CD4-positive, CD25-positive, alpha-beta regulatory T cell (primary cell): Measurements from ENCODE around the gene TRIM59. TPM values are rescaled to one million over a fixed set of nuclear protein-coding genes. Genes with fewer than 3 reads are reported as not detected.

Source experiments
- ATAC-seq, 2 donors: fragments of 150-1000 bp; cut with Tn5 transposase; one replicate each; pipeline ENCODE4 v1.10.0; 2021; ENCODE audit warnings: low read depth in 2 of 2, moderate number of reproducible peaks in 2 of 2, moderate library complexity in 1 of 2
- DNase-seq, 3 donors: peaks; one replicate each; pipeline versions ENCODE4 v3.0.0 to v3.0.0-alpha.2; 2012 to 2022; ENCODE audit warnings: mixed read lengths in 1 of 3
- H3K27ac ChIP-seq: one replicate; pipeline ENCODE4 v1.7.0; 2013; ENCODE audit warnings: mild to moderate bottlenecking, low read length; ENCODE audit not compliant: insufficient read depth, poor library complexity, severe bottlenecking
- H3K27me3 ChIP-seq: one replicate; pipeline ENCODE4 v1.7.0; 2013; ENCODE audit warnings: low read length; ENCODE audit not compliant: control insufficient read depth, insufficient read depth
- H3K36me3 ChIP-seq: one replicate; pipeline ENCODE4 v1.7.0; 2013; ENCODE audit warnings: mild to moderate bottlenecking, low read length, moderate library complexity; ENCODE audit not compliant: control insufficient read depth, insufficient read depth
- H3K4me1 ChIP-seq: 2 replicates; pipeline ENCODE4 v1.7.0; 2013; ENCODE audit warnings: mild to moderate bottlenecking, low read length; ENCODE audit not compliant: insufficient read depth, control insufficient read depth, poor library complexity, severe bottlenecking
- H3K4me3 ChIP-seq: one replicate; pipeline ENCODE4 v1.7.0; 2013; ENCODE audit warnings: low read depth, mild to moderate bottlenecking, low read length, moderate library complexity
- H3K9me3 ChIP-seq, 2 experiments: 1 replicate in 1 of 2; 2 replicates in 1 of 2; pipeline ENCODE4 v1.7.0; 2013; ENCODE audit warnings: low read length in 2 of 2, mild to moderate bottlenecking in 1 of 2, moderate library complexity in 1 of 2; ENCODE audit not compliant: control insufficient read depth in 2 of 2
- H3K27ac Mint-ChIP-seq, 3 donors: one replicate each; pipeline ENCODE4 v1.8.0; 2020 to 2022; ENCODE audit warnings: mild to moderate bottlenecking in 3 of 3, mixed read lengths in 3 of 3, moderate library complexity in 2 of 3
- H3K27me3 Mint-ChIP-seq: one replicate; pipeline ENCODE4 v1.8.0; 2022; ENCODE audit warnings: mild to moderate bottlenecking, mixed read lengths
- H3K36me3 Mint-ChIP-seq: one replicate; pipeline ENCODE4 v1.8.0; 2020; ENCODE audit warnings: mixed read lengths
- H3K4me1 Mint-ChIP-seq, 4 donors: one replicate each; pipeline ENCODE4 v1.8.0; 2020 to 2022; ENCODE audit warnings: mixed read lengths in 4 of 4, mild to moderate bottlenecking in 1 of 4
- H3K4me3 Mint-ChIP-seq, 4 donors: one replicate each; pipeline ENCODE4 v1.8.0; 2020 to 2022; ENCODE audit warnings: mild to moderate bottlenecking in 4 of 4, mixed read lengths in 4 of 4, moderate library complexity in 3 of 4
- H3K9me3 Mint-ChIP-seq, 7 donors: one replicate each; pipeline ENCODE4 v1.8.0; 2020 to 2022; ENCODE audit warnings: mixed read lengths in 7 of 7, mild to moderate bottlenecking in 3 of 7, moderate library complexity in 2 of 7
- polyA plus RNA-seq, 4 donors: library from polyadenylated mRNA; unstranded; fragments of 300-500 nt; fragmentation: Illumina TruSeq; gene quantifications; one replicate each; pipeline ENCODE4 v1.2.3, GENCODE V29; 2021
- total RNA-seq: library from RNA; stranded (reverse); gene quantifications from one replicate; pipeline ENCODE4 v1.2.3, GENCODE V29; 2022

The TRIM59 gene
- total and polyA plus RNA-seq, 5 donors from 2014 or later, result 34.0 to 67.9 (median 53.8) TPM

GRCh38 chr3:160395297-160395696, 54.3 kb downstream of the TRIM59 start:
- no peaks in the 10 kb centered on the region for H3K9me3 Mint-ChIP-seq
- H3K36me3 Mint-ChIP-seq, result peaks cover 4% of the 10 kb centered on the region
- Histone ChIP-seq H3K9me3 (no peaks in the 10 kb centered on the region), H3K4me3 (no peak overlapping the region), H3K36me3 (no peaks in the 10 kb centered on the region), H3K4me1 (peaks cover 24% of the 10 kb centered on the region), H3K27me3 (no peaks in the 10 kb centered on the region), H3K27ac (no peak overlapping the region)
- no peak overlapping the region for H3K27ac Mint-ChIP-seq
- ATAC-seq, result no peak
- peaks cover 13 to 46% (median 23%) of the 10 kb centered on the region in 4 donors for H3K4me1 Mint-ChIP-seq
- H3K27me3 Mint-ChIP-seq, result peaks cover 9% of the 10 kb centered on the region
- H3K4me3 Mint-ChIP-seq, result peak overlapping the region in 1 of 4 donors; percentile 15
- DNase-seq, result no peak

DNA sequence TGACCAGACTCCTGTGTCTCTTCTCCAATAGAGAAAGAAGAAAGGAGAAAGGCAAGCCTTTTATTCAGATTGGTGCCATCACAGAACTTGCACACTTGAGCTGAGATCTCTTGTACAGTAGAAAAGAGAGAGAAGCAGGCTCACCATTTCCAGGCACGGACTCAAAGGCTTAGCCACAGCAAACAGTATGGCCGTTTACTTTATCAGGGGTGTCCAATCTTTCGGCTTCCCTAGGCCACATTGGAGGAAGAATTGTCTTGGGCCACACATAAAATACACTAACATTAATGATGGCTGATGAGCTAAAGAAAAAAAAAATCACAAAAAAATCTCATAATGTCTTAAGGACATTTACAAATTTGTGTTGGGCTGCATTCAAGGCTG, 55.6 kb downstream of the TRIM59 start:
- no peaks in the 10 kb centered on the region for H3K9me3 Mint-ChIP-seq
- Histone ChIP-seq H3K27ac (no peak overlapping the region), H3K9me3 (no peaks in the 10 kb centered on the region), H3K36me3 (no peaks in the 10 kb centered on the region), H3K27me3 (no peaks in the 10 kb centered on the region), H3K4me1 (peaks cover 20% of the 10 kb centered on the region), H3K4me3 (no peak overlapping the region)
- peaks cover 13 to 39% (median 22%) of the 10 kb centered on the region in 4 donors for H3K4me1 Mint-ChIP-seq
- H3K36me3 Mint-ChIP-seq, result peaks cover 4% of the 10 kb centered on the region
- peak overlapping the region in 1 of 3 donors; percentile 18 for H3K27ac Mint-ChIP-seq
- ATAC-seq (no peak), DNase-seq (no peak)
- peaks cover 2% of the 10 kb centered on the region for H3K27me3 Mint-ChIP-seq
- no peak overlapping the region for H3K4me3 Mint-ChIP-seq

DNA sequence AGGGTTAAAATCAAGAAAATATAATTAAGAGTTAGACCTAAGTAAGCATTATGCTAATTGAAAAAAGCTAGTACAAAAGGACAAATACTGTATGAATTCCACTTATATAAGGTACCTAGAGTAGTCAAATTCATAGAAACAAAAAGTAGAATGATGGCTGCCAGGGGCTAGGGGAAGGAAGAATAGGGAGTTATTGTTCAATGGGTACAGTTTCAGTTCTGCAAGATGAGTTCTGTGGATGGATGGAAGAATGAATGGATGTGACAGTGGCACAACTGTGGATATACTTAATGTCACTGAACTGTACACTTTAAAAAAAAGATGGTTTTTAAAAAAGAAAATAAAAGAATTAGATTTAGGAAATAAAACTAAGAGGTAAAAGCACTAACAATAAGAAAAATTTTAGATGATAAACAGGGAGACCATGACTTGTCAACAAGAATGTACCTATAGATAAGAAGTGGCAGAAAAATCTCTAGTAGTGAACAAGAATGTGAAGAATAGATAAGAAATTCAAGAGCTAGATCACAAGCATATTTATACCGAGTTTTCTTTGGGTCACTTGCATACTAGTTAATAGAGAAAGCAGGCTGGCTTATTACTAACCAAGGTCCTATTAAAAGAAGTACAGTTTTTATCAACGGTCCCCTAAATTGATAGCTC, 56.1 kb downstream of the TRIM59 start:
- ATAC-seq, result no peak
- no peak overlapping the region for H3K4me3 ChIP-seq
- H3K27me3 ChIP-seq, result no peaks in the 10 kb centered on the region
- peaks cover 16% of the 10 kb centered on the region for H3K4me1 ChIP-seq
- no peak overlapping the region for H3K4me3 Mint-ChIP-seq
- peaks cover 10 to 35% (median 19%) of the 10 kb centered on the region in 4 donors for H3K4me1 Mint-ChIP-seq
- no peaks in the 10 kb centered on the region for H3K27me3 Mint-ChIP-seq
- H3K36me3 Mint-ChIP-seq, result peaks cover 4% of the 10 kb centered on the region
- H3K27ac ChIP-seq, result no peak overlapping the region
- H3K36me3 ChIP-seq, result no peaks in the 10 kb centered on the region
- no peaks in the 10 kb centered on the region for H3K9me3 Mint-ChIP-seq
- H3K27ac Mint-ChIP-seq, result peak overlapping the region in 1 of 3 donors; percentile 24
- no peaks in the 10 kb centered on the region for H3K9me3 ChIP-seq
- no peak for DNase-seq

DNA sequence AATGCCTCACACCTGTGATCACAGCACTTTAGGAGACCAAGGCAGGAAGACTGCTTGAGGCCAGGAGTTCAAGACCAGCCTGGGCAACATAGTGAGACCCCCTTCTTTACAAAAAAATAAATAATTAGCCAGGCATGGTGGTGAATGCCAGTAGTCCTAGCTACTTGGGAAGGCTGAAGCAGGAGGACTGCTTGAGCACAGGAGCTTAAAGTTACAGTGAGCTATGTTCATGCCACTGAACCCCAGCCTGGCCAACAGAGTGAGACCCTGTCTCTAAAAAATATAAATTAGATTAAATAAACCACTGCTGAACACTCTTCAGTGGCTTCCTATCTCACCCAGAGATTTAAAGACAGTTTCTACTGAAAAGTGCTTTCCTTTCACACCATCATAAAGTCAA, 56.8 kb downstream of the TRIM59 start:
- no peak overlapping the region for H3K27ac Mint-ChIP-seq
- H3K4me1 ChIP-seq, result peaks cover 10% of the 10 kb centered on the region
- H3K4me3 ChIP-seq, result no peak overlapping the region
- no peaks in the 10 kb centered on the region for H3K36me3 ChIP-seq
- peaks cover 6% of the 10 kb centered on the region for H3K36me3 Mint-ChIP-seq
- peaks cover 10 to 29% (median 14%) of the 10 kb centered on the region in 4 donors for H3K4me1 Mint-ChIP-seq
- DNase-seq (no peak), ATAC-seq (no peak)
- no peaks in the 10 kb centered on the region for H3K9me3 ChIP-seq
- no peak overlapping the region for H3K27ac ChIP-seq
- H3K4me3 Mint-ChIP-seq, result no peak overlapping the region
- no peaks in the 10 kb centered on the region for H3K9me3 Mint-ChIP-seq
- no peaks in the 10 kb centered on the region for H3K27me3 Mint-ChIP-seq
- H3K27me3 ChIP-seq, result no peaks in the 10 kb centered on the region

GRCh38 chr3:160390565-160391138, 58.9 kb downstream of the TRIM59 start:
- ATAC-seq, result no peak
- no peaks in the 10 kb centered on the region for H3K36me3 ChIP-seq
- no peaks in the 10 kb centered on the region for H3K9me3 Mint-ChIP-seq
- no peaks in the 10 kb centered on the region for H3K9me3 ChIP-seq
- no peak overlapping the region for H3K27ac ChIP-seq
- H3K27me3 Mint-ChIP-seq, result no peaks in the 10 kb centered on the region
- peak in 1 of 3 donors; percentile 14 for DNase-seq
- H3K36me3 Mint-ChIP-seq, result peaks cover 23% of the 10 kb centered on the region
- H3K4me1 Mint-ChIP-seq, result peaks cover 12 to 19% (median 15%) of the 10 kb centered on the region in 4 donors
- H3K4me1 ChIP-seq, result peaks cover 10% of the 10 kb centered on the region
- H3K27ac Mint-ChIP-seq, result no peak overlapping the region
- H3K27me3 ChIP-seq, result no peaks in the 10 kb centered on the region
- no peak overlapping the region for H3K4me3 Mint-ChIP-seq
- H3K4me3 ChIP-seq, result no peak overlapping the region

Other genes starting within 250 kb of the TRIM59 start
- gene C3orf80, start 224.4 kb downstream of the TRIM59 start, total RNA-seq, result 0.15 TPM
- gene C3orf80, start 224.4 kb downstream of the TRIM59 start, polyA plus RNA-seq, result not detected
- 35.7 TPM for gene IFT80, start 50.6 kb downstream of the TRIM59 start, total RNA-seq
- gene IFT80, start 50.6 kb downstream of the TRIM59 start, polyA plus RNA-seq, result 1 to 10 TPM; 3.0 to 8.0 (median 6.2) TPM
- gene SMC4, start 50.1 kb downstream of the TRIM59 start, total RNA-seq, result 153 TPM
- 10 to 100 TPM; 48.4 to 96.9 (median 53.7) TPM for gene SMC4, start 50.1 kb downstream of the TRIM59 start, polyA plus RNA-seq
- gene KPNA4, start 115.8 kb upstream of the TRIM59 start, total RNA-seq, result 55.2 TPM
- gene KPNA4, start 115.8 kb upstream of the TRIM59 start, polyA plus RNA-seq, result 1 to 10 TPM; 6.9 to 9.5 (median 8.2) TPM
- gene ARL14, start 227.4 kb upstream of the TRIM59 start, total RNA-seq, result not detected
- not detected for gene ARL14, start 227.4 kb upstream of the TRIM59 start, polyA plus RNA-seq